Measurements from ENCODE around the gene FSIP1.
"Not testable (repeated sequence)": the region's sequence is repeated elsewhere in the genome, so short reads cannot be mapped to it uniquely, and the experiment has no call there.

Gene FSIP1

GRCh38 chr15:39782441-39783138 lies at the start of gene FSIP1:
TSS of gene FSIP1 (minus strand) at chr15:39782841. CDS start at chr15:39776524, 6,317 bp downstream.
- DNase-seq, result peak; percentile 98

DNA sequence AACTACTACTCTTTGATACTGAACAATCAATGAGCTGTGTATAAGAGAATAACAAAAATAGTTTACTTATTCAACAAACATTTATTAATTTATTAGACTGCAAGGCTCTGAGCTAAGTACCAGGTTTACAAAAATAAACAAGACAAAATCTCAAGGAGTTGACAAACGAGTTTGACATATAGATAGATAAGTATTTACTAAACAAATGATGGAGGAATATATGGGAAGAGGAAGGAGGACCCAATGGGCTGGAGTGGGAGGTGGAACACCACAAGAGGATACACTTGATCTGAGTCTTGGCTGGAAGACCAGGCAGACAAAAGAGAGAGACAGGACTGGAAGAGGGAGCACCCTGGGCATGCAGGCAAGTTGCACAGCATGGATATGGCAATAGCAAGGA lies 47.5 kb upstream of the FSIP1 start:
- peak; percentile 35 for DNase-seq

DNA sequence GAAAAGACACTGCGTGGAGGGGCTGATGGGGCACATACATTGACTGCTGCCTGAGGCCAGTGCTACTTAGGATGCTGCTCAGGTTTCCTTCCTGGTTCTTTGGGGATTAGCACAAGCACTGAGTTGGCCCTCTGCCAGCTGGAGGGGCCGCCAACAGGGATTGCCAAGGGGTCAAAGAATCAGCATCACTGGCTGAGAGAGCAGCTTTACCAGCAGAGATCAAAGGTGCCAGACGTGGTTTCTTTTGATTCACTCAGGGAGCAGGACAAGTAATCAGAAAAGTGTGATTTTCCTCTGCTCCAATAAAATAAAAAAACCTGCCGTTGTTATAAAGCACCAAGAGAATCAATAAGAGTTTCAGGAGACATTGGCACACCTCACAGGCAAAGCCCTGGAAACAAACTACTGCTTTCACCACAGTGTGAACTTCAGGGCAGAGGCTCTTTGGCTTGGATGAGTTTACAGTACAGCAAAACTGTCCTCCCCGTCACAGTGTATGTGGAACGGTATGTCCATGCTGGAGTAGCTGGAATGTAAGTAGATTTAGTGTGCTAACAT lies 45.8 kb upstream of the FSIP1 start:
- DNase-seq, result peak; percentile 97

DNA sequence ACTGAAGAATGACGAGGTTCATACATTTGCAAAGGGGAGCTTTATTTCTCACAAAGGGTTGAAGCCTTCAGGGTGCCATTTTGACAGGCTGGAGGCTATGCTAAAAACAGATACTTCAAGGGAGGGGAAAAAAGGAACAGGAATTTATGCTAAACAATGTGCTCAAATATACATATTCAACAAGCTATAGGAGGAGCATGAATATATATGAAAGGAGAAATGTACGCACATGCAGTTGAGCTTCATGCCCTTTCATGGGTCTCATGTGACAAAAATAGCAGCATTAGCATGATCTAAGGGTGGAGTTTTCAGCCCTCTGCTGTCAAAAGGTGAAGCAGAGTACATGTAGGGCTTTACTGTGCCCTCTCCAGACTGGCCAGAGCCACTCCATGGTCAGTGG lies 44.3 kb upstream of the FSIP1 start:
- no peak for DNase-seq

- no peak for DNase-seq
These were observed 41.0 kb upstream of the FSIP1 start for GRCh38 chr15:39823634-39824033.

DNA sequence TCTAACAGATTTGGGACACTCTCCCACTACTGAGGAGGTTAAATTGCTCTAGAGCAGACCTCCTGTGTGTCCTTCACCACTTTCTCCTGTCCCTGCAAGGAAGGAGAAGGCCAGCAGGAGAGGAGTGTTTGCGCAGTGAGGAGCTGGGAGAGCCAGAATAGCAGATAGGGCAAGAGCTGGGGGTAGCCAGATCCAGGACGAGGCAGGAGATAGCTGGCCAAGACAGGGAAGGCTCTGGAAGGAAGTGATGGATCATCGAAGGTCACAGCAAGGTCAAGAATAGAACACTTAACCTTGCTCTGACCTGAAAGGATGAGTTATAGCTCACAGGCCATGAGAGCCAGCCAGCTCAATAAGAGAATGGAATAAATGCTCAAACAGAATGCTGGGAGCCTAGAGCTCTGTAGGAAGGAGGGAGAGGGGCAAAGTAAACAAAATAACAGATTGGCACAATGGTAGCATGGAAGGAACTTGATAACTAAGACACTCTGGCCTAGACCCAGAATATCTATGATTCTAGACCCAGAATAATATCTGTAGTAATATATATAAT lies 37.5 kb upstream of the FSIP1 start:
- peak; percentile 61 for DNase-seq

DNA sequence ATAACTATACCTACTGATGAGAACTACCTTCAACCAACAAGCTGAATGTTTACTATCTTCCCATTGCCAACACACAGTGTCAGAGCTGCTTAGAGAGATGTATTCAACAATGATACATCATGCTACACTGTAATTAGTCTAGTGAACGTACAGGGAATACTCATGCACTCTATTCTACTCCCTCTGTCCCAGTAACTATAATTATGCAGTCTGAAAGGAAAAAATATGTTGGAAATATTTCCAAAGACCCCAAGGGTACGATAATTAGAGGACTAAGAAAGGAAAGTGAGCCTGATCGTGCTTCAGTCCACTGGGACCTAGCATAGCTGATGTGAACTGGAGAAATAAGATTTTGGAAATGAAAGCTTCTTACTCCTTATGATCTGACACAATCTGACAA lies 36.9 kb upstream of the FSIP1 start:
- DNase-seq, result peak; percentile 90

DNA sequence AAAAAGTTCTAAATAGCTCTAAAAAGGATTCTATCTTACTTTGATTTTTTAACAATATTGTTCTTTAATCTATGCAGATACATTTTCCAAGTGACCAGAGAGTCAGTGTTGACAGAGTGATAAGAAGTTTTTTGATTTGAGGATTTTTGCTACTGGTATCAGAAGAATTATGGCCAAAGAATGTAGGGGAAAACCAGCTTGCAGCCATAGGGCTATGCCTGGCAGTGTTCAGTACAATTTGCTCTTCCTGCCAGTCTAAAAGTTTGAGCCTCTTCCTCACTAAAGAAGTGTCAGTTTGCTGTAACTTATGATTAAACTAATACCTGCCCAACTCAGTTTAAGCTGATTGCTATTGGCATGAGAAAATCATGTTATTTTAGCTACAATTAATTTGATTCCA lies 35.3 kb upstream of the FSIP1 start:
- no peak for DNase-seq

DNA sequence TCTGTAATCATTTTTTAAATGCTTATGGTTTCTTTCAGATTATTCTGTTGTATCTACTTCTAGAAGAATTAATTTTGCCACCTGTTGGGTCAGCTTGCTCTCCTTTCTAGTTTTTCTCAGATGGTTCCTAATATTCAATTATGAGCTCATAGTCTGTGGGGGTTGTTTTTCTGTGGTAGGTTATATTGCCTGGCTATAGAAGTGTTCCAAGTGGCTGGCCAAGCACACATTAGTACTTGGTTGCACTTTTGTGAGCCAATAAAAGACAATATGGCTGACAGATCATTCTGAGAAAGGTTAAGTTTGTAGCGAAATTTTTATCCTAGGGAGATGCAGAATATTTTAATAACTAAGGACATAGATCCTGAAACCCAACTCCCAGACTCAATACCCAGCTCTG lies 31.8 kb upstream of the FSIP1 start:
- DNase-seq, result no peak

DNA sequence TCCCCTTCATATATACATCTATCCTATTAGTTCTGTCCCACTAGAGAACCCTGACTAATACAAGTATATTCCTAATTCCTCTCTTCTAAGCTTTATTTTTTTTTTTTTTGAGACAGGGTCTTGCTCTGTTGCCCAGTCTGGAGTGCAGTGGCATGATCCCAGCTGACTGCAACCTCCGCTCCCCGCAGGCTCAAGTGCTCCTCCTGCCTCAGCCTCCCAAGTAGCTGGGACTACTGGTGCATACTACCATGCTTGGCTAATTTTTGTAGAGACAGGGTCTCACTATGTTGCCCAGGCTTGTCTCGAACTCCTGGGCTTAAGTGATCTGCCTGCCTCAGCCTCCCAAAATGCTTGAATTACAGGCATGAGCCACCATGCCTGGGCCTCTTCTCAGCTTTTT lies 30.0 kb upstream of the FSIP1 start:
- DNase-seq, result not testable (repeated sequence)

- DNase-seq, result peak; percentile 28
These were observed 26.3 kb upstream of the FSIP1 start for GRCh38 chr15:39808909-39809308.

DNA sequence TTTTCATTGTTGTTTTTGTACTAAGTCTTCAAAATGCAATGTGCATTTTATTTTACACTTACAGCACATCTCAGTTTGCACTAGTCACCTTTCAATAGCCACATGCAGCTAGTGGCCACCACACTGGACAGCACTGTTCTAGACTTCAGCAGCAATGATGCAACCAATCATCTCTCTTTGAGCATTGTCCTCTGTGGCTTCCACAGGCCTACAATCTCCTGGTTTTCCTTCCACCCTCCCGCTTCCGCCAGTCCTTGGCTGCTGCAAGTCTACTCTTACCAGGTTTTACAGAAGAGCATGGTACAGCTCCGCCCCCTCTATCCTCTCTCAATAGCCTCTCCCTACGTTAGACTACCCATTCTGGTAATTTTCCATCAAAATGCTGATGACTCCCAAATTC lies 25.1 kb upstream of the FSIP1 start:
- DNase-seq, result no peak

DNA sequence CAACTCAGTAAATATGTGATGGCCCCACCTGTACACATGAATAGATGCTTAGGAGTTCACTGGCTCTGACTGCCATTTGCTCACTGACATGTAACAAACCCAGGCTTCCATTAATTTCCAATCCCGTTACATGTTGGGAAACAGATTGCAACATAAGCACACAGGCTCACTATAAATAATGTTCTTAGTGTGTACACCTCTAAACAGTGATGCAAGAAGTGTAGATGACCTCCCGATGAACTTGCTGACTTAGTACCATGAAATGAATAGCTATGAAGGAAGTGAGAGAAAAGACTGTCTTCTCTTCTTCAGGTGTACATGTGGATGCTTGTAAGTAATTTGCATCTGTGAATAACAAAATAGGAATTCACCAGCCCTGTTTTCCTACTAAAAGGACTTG lies 21.4 kb upstream of the FSIP1 start:
- no peak for DNase-seq

GRCh38 chr15:39803016-39803415 lies 20.4 kb upstream of the FSIP1 start:
- no peak for DNase-seq

- DNase-seq, result peak; percentile 59
These were observed 19.1 kb upstream of the FSIP1 start for GRCh38 chr15:39801641-39802309.

DNA sequence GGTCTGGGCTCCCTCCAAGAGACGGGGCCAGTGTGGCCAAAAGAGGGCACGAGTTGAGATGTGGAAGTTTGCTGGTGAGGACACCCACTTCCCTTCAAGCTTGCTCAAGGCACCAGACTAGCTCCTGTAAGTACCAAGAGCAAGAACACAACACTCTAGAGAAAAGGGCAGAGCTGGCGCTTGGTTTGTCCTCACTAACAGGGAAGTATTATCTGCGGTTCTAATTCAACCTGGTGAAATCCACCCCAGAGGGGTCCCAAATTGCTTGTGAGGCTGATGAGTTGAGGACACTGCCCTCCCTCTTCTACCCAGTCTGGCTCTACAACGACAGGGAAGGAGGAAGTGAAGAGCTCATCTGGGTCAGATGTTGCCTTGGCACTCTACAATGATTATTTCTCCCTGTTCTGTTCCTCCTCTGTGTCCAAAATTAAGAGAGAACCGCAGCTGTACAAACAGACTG lies 16.9 kb upstream of the FSIP1 start:
- no peak for DNase-seq

DNA sequence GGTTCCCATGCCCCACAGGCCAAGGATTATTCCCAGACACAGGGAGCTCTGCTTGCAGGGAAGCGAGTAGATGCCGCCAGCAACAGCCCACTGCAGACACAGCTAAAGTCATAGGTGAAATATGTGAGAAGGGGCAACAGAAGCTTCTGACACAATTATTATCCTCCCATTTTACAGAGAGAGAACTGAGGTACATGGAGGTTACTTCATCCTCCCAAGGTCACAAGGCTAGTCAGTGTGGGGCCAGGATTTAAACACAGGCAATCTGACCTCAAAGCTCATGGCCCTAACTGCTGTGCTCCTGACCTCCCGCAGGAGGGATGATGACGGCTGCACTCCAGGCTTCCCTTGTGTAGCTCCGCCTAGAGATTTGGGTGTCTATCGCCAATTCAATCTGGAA lies 15.7 kb upstream of the FSIP1 start:
- DNase-seq, result no peak

- peak; percentile 26 for DNase-seq
These were observed 14.8 kb upstream of the FSIP1 start for GRCh38 chr15:39797407-39797806.

- no peak for DNase-seq
These were observed 14.0 kb upstream of the FSIP1 start for GRCh38 chr15:39796601-39797000.

DNA sequence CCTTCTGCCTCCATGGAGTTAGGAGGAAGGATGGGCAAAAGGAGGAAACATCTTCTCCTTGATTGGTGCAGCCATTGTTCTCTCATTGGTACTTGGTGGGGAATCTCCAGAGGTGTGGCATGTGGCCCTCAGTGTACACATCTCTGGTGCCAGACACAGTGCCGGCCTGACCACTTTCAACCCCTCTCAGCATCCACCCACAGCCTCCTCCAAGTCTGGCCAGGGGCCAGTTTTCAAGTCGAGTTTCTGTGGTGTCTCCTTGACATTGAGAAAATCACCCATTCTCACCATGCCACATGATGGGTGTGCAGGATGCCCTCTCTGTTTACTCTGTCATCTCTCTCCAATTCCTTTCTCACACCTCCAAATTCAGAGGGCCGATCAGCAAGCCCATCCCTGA lies 12.8 kb upstream of the FSIP1 start:
- DNase-seq, result no peak

GRCh38 chr15:39794954-39795353 lies 12.3 kb upstream of the FSIP1 start:
- no peak for DNase-seq

GRCh38 chr15:39793923-39794322 lies 11.3 kb upstream of the FSIP1 start:
- peak; percentile 42 for DNase-seq

GRCh38 chr15:39792844-39793335 lies 10.2 kb upstream of the FSIP1 start:
- DNase-seq, result no peak

Data from NCI-H69 (cell line).